ENCODE measurements around the gene WDR38.
A peak's percentile ranks its signal among the peaks of the same experiment; 100 is the strongest.

Gene WDR38

DNA sequence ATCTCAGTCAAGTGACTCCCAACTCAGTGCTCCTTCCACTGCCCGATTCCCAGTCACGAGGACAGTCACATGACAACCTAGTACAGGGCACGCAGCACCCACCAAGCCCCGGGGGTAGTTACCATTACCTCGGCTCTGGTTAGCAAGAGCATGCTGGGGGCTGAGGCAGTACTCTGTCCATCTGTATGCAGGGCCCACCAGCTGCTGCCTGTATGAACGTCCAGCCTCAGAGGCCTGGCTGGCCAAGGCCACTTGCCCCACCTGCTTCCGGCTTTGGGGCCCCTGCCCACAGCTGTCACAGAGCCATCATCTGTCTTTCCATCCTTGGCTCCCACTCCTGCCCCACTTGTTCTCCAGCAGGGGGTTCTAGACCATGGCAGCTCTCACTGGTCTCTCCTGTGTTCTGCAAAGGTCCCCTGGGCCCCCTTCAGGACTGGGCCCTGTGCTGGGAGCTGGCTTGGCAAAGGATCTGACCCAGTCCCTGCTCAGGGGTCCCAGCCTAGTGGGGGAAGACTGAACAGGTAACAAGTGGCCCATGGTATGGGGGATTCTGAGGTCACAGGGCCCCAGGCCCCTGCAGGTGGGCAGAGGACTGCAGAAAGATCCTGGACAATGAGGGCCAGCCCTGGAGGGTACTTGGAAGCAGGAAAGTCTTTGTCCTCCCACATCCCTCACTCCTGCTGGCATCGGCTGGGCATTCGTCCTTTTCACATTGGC is 5.2 kb downstream of the WDR38 start:
- no peak for DNase-seq (ENCODE audit: low read depth in 2 of 2)

DNA sequence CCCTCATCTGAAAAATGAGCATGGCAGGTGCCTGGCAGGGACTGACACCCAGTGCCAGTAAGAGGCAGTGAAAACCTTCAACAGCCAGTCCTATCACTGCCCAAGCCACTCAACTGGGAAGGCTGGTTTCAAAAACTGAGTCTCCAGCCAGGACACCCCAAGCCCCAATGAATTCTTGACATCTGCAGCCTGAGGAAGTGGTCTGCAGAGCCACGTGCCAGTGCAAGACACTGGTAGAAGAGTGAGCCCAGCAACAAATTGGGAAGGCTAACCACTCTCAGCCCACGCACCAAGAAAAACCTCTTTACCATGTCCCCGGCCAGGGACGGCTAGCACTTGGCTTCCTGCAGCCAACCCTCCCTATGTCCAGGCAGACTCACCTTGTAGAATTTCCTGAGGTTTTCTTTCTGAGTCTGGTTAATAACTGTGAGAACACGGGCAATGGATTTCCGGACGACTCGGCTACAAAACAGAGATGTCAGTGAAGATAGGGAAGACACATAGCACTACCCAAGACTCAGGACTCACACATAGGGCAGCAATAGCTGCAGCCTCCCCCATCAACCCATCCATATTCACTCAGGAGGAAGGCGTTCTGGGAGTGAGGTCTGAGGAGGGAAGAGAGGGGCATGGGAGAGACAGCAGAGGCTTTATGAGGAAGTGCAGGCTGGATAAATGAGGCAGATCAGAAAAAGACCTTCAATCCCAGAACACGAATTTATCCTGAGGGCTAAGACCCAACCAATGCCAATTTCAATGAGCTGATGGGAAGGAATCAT is 6.7 kb downstream of the WDR38 start:
- no peak for DNase-seq (ENCODE audit: low read depth in 2 of 2)

DNA sequence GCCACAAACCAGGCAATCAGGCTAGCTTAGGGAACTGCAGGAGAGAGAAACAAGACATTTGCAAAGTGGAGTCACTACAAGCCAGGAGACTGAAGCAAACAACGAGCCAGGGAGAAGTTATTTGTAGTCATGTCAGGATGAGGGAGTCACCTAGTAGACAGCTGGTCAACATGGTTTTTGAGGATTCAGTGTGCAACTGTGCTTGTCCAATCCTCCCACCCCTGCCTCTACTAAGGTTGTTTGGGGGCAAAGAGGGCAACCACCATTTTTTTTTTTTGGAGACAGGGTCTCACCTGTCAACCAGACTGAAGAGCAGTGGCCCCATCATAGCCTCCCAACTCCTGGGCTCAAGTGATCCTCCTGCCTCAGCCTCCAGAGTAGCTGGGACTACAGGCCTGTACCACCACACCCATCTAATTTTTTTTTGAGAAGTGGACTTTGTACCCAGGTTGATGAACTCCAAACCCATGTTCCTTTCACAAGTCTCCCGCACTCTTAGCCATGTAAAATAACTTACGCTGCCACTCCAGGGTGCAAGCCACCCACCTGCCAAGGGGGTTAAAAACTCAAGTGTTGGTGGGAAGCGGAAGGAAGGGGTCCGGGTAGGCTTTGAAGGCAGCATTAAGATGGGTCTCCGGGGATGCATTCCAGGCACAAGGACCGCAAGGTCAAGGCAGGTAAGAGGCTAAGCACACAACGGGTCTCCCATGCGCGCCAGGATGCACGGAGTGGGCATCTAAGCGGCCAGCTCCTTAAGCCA is 7.5 kb downstream of the WDR38 start:
- no peak for DNase-seq (ENCODE audit: low read depth in 2 of 2)

DNA sequence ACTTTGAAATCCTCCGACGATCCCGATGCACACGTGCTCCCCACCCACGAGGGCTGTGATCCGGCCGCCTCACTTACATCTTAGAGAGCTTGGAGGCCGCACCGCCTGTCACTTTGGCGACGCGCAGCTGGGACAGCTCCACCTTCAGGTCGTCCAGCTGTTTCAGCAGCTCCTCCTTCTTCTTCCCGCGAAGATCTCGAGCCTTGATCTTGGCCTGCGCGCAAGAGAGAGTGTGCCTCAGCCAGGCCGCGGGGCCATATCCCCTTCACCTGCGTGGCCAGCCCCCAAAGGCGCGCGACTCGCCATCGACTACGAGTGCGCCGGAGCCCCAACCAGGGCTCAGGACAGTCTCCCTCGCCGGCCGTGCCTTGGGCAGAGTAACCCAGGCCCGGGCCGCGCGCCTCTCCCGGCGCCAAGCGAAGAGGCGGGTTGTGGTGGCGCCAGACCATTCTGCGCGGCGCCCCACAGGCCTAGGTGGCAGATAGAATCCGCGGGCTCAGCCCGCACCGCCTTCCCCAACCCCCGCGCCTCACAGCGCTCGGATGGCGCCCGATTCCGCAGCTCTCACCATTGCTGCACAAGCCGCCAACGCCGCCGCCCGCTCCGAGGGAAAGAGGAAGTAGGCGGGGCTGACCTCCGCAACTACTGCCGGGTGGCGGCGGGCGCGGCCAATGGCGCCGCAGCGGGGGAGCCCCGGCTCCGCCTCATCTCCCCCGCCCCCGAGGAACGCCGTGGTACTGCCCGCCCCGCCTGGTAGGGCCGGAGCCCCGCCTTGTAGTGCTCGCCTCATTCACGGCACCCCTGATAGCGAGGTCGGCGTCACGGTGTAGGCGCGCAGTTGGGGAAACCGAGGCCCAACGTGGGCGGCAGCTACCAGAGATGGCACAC is 8.3 kb downstream of the WDR38 start, which contains the start of the genes ARPC5L and RPL35:
Gene ARPC5L, plus strand, starts transcription at position 789 of the 888 bp plus-strand sequence. CDS start 7,161 bp downstream, outside the sequence.
Gene RPL35, minus strand, starts transcription at position 616 of the 888 bp plus-strand sequence. Its CDS starts 45 bp downstream, at position 571.
- peak; percentile 93 to 95 for DNase-seq (ENCODE audit: low read depth in 2 of 2)

DNA sequence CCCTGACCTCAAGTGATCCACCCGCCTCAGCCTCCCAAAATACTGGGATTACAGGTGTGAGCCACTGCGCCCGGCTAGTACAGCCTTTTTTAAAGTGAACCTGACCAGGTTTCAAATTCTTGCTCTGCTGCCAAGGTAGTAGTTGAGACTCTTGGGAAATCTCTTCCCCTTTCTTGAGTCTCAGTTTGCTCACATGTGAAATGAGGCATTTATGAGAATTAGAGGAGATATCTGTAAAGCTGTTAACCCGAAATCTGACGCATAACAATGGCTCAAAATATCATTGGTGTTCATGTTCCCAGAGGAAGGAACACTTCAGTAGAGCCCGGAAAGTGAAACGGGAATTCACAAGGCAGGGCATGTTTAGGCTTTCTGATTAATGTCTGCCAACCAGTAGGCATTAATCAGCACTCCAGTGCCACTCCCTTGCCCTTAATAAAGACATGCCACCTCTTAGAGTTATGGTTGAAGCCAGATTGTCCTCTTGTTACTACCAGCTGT is 10.2 kb downstream of the WDR38 start:
- no peak for DNase-seq (ENCODE audit: low read depth in 2 of 2)

DNA sequence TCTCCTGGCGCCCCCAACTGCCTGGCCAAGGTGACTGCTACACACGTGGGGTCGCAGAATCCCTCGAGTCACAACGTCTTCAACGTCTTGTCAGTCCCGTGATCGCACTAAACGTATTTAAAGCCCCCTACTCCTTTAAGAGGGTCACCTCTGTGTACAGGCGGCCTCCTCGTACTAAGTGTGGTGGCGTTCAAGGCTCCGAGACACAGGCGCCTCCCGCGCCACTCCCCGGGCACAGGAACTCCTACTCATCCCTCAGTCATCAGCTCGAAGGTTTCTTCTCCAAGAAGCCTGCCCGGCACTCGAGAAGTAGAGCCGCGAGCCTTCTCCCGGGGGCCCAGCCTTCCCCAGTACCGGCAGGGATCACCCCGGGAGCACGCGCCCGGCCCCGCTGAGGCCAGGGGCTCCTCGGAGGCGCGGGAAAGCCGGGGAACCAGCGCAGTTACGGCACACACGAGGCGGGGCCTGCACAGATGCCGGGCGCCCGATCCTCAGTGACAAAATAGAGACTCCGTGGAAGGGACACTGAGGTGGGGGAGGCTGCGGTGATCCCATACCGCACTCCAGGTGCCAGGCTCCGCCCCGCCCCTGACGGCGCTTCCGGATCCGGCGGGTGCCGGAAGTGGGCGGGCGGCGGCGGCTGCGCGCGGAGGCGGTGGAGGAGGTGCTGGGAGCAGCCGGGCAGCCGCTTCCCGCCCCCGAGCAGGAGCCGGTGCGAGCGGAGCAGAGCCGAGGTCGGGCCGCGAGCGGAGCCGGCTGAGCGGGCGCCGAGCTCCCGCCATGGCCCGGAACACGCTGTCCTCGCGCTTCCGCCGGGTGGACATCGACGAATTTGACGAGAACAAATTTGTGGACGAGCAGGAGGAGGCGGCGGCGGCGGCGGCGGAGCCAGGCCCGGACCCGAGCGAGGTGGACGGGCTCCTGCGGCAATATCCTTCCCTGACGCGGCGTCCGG is 15.5 kb downstream of the WDR38 start:
- peak; percentile 87 to 92 for DNase-seq (ENCODE audit: low read depth in 2 of 2)

DNA sequence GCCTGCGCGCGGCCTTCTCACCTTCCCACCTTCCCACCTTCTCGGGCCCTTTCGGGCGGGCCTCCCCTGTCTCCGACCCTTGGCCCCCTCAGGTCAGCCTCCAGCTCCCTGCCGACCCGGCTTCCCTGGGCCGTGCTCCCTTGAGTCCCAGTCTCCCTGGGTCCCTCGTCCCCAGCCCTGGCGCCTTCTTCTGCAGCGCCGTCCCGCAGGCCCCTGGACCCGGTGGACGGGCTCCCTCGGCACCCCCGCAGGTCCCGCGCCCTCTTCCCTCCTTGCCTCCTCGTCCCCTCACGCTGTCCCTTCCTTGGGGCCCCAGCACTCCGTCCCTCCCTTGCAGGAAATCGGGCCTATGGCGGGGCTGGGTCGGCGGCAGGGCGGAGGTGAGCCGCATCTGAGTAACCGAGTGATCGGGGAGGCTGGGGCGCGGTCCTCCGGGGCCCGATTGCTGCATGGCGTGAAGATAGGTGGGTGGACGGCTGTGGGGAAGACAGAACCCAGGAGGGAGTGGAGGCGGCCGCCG is 16.3 kb downstream of the WDR38 start:
- DNase-seq (ENCODE audit: low read depth in 2 of 2) = peak in 1 of 2 donors; percentile 26

DNA sequence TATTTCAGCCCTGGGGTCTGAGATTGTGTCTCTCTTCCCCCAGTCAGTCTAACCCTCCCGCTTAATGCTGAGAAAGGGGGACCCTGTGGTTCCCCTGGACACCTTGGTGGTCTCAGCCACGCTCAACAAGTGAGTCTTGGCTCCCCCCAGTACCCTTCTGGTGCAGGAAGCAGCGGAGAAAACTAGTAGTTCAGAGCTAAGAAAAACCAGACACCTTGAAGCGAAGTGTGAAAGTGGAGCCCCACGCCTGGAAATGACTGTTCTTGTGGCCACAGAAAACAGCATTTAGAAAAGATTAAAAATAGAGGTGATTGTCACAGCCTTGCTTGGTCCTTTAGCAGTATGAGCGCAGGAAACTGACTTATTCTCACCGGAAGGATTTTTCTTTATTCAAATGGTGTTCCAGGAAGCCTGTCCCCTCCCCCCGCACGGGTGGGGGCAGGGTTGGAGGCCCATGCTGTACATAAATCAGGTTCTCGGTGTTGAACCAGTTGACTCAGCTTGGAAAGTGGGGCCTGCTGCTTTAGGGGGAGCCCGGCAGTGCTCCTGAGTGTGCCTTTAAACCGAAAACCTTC is 16.8 kb downstream of the WDR38 start:
- peak; percentile 82 to 93 for DNase-seq (ENCODE audit: low read depth in 2 of 2)

DNA sequence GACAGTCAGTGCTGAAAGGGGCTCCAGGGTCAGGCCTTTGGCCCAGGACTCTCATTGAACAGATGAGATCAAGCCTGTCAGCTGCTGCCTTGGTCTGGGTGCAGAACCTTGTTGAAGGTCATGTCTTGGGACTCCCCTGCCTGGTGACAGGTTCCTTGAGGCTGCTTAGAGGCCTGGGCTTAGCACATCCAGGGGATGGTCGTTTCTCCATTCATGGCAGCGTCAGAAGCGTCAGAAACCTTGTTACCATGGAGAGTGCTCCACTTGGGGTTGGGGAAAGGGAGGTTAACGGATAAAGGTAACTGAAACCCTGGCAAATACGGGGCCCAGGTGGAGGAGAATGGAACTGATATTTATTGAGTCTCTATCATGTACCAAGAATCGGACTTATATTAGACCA is 17.5 kb downstream of the WDR38 start:
- no peak for DNase-seq (ENCODE audit: low read depth in 2 of 2)

DNA sequence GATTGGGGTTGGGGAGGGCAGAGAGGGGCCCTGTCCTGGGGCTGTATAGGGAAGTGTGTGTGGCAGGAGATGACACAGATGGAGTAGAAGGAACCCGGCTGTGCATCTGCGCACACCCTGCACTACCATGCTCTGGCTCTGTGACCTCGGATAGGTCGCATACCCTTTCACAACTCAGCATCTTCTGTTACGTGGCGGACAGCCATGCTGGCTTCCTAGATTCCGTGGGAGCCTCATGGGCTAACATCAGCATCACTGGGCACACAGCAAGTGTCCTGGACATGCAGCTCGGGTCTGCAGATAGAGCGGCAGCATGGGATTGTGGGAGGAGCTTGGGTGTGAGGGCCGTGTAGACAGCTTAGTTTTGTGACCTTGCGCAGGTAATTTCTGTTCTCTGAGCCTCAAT is 17.9 kb downstream of the WDR38 start:
- no peak for DNase-seq (ENCODE audit: low read depth in 2 of 2)

DNA sequence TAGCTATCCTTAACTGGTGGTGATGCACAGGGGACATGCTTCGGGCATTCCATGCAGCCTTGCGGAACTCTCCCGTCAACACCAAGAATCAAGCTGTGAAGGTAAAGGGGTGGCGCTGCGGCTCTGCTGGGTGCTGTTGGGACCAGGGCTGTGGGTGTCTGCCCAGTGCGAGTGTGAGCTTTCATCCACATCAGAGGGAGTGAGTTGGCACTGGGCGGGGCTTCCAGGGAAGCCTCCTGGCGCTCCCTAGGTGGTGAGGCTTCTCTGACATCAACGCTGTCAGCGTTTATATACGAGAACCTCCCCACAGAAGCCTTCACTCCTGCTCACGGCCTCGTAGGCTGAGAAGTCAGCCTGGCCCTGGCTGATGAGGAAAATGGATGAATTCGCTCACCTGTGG is 20.4 kb downstream of the WDR38 start:
- DNase-seq (ENCODE audit: low read depth in 2 of 2) = no peak

DNA sequence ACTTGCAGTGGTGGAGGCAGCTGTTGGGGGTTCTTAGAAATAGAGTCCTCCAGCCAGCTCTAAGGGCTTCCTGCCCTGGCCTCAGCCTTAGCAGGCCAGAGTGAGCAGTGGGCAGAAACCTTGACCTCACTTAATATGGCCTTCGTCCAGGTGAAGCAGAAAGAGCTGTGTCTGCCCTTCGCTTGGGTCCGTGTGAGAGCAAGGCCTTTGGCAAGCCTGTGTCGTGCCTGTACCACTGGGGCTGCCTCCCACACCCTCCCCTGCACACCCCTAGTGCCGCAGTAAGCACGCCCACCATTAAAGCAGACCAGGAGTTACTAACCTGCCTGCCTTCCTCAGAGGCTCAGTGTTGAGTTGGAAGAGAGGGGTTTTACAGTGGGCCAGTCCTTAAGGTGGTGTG is 22.2 kb downstream of the WDR38 start:
- no peak for DNase-seq (ENCODE audit: low read depth in 2 of 2)

DNA sequence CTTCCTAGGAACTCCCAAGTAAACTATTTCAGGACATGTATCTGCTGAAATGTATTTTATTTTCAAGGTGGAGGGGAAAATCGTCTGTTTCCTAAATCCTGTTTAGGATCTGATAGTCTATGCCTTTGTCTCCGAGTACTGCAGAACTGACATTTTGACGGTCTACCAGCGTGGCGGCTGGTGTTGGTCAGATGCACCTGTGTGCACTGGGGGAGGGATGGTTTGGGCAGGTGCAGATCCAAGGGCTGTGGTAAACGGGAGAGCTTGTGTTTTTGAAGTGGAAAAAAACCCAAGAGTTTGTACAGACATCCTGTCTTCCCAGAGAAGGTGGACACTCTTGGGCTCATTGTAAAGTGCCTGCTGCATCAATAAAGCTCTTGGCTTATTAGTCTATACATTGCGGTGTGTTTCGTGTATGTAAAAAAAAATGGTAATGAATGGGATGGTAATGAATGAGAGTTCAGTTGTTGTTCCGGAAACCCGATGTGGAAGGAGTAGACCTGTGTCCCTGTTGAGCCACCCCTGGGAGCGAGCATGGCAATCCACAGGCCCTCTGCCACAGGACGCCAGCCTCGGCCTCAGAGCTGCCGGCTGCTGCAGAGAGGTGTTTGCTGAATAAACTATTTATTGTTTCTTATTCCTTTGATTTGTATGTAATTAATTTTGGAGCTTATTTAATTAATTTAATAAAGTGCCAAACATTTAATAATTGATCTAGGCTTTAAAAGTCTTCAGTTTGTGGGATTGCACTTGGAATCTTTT is 23.9 kb downstream of the WDR38 start:
- DNase-seq (ENCODE audit: low read depth in 2 of 2) = no peak

DNA sequence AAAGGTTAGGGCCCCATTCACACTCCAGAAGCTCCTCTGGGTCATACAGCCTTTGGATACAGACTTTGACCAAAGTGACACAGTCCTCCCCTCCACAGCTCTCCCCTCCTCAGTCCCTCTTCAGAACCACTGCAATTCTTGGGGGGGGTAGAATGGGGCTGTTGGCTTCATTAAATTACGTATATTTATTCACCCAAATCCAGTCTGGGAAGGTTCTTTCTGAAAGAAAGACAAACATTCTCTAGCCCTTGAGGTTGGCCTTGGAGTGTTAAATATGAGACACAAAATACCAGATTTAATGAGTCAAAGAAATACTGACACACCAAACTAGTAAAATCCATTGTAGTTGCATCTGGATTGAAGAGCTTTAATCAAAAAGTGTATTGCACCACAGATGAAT is 24.8 kb downstream of the WDR38 start:
- DNase-seq (ENCODE audit: low read depth in 2 of 2) = no peak

DNA sequence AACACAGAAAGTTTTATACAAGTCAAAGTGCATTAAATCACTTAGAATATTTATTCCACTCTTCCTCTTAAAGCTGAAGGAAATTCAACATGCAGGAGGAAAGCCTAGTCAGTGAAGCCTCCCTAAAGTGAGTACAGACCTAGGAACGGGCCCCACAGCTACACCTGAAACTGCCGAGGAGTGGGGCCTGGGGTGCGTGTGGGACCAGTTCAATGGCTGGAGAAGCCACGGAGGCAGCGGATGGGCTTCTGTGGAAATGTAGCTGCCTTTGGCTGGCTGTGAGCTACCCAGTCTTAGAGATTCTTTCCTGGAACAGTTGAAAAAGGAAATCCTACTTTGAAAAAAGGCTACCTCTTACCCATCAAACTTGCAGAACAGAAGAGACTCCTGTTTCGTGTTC is 25.3 kb downstream of the WDR38 start:
- no peak for DNase-seq (ENCODE audit: low read depth in 2 of 2)

DNA sequence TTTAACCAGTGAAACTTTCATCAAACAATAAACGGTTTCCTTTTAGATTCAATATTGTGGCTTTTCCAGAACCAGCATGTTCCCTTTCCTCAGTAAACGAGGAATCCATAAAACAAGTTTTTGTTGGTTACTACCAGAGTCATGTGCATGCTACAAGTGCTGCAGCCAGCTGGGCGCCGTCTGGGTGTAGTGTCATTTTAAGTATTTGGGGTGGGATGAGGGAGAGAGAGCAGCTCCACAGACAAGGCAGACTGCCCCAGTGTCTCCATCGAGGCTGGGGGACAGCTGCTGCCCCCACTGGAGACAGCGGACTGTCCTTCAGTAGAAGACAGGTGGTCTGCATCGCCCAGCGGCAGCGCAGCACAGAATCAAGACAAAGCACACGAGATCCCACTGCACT is 26.0 kb downstream of the WDR38 start:
- DNase-seq (ENCODE audit: low read depth in 2 of 2) = no peak

DNA sequence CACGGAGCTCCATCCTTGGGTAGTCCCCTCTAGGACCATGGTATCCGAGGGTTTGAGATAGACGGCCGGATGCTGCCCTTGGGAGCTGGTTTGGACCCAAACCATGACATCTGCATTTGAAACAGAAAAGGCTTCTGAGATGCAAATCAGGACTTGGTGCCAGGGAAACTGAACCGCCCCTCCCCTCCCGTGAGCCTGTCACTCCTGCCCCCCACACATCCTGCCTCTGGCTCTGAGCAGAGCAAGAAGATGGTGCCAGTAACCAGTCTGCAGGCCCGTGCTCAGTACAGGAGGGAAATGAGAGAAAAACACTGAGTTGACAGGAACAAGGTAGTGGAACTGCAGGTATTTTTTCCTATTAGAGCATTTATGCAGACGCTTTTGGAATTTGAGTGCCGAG is 27.2 kb downstream of the WDR38 start:
- no peak for DNase-seq (ENCODE audit: low read depth in 2 of 2)

DNA sequence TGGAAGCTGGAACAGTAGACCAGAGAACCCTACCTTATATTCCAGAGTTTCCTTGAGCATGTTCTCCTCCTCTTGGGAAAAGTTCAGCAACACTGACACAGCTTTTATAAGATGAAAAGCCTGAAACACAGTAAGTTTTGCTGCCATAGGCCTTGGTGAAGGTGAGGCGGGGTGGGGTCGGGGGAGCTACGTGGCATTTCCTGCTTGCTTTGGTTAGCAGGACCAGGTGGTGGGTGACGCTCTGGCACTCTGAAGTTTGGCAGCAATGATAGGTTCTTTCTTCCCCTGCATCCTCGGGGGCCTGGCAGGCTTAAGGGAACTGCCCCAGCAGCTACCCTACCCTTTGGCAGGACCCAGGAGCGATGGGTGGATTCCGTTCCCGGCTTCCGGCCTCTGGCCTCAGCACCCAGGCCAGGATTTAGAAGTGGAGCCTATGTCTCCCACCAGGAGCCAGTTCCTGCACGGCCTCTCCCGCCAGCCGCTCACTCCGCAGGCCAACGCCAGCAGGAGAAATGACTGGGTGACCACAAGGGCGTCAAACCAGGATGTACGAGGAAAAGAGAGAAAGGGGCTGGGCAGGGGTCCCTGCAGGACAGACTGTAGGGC is 28.0 kb downstream of the WDR38 start:
- no peak for DNase-seq (ENCODE audit: low read depth in 2 of 2)

Measured in stimulated activated CD4-positive, alpha-beta T cell treated with anti-CD3 and anti-CD28 coated beads, Interleukin-15, amount 100 ng/mL, for 48 hours (primary cell).